ENCODE data around the gene MX1.

MX1 gene

DNA sequence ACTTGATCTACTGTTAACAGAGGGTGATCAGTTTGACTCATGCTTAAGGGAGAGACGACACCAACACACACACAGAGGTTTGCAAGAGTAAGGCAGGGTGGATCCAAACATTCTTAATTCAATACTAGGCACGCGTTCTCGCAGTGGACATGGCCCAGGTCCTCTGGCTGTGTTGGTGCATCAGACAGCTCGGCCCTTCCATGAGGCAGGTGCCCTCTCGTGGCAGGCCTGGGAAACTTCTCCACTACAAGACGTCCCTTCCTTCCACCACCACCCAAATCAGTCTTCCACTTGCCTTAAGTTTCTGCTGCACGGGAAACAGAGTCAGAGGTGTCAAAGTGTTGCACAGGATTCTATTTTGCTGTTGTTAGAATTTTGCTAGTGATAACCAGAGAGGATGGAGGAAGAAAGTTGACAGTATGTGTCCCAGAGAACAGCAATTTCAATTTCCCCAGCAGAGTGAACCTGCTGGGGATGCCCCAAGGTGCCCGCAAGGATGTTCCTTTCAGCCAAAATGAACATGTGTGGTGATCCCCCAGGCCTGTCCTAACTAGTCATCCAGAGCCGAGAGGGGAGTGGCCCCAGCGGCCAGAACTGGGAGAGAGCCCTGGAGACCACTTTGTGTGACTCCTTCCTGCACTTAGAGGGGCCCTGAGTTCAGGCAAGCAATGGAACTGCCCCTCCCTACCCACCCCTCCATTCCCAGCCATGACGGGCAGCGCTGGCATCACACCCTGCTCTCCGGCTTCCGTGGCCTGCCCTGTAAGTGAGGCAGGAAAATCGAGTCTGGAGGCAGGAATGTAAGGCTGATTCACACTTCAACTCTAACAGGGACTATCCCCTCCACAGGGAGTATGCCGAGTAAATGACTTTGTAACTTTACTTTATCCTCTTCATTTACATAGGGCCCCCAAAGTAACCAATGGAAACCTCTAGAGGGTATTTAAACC lies 34.8 kb downstream of the MX1 start:
- peak; percentile 63 for DNase-seq

- no peak for DNase-seq
These were observed 39.2 kb downstream of the MX1 start for GRCh38 chr21:41465176-41465781.

GRCh38 chr21:41466024-41466820 lies 40.2 kb downstream of the MX1 start:
- DNase-seq, result no peak

- no peak for DNase-seq
These were observed 44.0 kb downstream of the MX1 start for GRCh38 chr21:41470054-41470453.

- DNase-seq, result no peak
These were observed 46.9 kb downstream of the MX1 start for GRCh38 chr21:41472753-41473548.

- no peak for DNase-seq
These were observed 49.8 kb downstream of the MX1 start for GRCh38 chr21:41475714-41476420.

- DNase-seq, result no peak
These were observed 51.7 kb downstream of the MX1 start for GRCh38 chr21:41477641-41478318.

DNA sequence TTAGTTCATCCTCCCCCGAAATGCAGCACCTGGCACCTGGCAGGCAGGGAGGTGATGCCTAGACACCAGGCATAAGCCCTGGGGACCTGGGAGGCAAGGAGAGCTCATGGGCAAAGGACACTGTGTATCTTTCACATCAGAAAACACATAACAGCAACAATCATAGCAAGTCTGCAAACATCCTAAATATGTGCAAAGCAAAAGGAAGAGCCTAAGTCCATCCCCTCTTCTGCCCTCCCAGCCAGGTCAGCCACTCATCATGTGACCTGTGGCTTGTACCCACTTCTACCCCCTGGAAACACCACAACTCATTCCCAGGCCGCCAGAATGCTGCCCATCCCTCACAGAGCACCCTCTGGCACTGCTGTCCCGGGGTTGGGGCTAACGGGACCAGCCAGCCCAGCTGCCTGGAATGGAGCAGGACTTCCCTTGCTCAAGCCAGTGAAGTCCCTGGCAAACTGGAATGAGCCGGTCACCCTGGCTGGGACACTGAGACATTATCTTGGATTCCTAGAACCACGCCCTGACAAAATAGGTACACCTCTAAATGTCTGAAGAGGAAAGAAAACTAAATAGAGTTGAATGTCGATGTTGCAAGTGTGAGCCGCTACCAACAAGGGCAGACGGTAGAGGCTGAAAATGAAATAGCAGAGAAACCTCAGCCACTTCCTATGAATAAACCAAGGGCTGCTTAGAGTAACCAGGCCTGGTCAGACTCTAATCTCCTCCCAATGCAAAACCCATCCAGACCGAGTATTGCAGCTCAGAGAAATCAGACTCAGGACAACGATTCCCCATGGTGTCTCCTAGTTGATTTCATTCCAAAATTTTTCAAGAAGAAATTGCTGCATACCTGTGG lies 52.5 kb downstream of the MX1 start:
- DNase-seq, result no peak

DNA sequence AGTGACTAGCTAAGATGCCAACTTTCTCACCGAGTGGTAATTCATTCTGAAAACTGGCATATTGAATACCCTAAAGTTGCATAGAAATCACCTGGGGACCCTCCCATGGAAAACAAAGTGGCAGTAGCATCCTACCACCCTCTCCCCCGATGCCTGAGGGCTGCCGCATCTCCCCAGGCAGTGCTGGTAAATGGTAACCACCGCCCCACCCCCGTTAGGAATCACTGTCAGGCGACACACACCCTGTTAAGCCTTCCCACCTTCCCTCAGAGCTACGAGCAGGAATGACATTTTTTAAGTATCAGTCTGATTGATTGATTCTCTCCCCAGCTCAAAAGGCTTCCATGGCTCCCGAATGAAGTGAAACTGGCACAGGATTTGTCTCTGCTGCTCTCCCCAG lies 53.6 kb downstream of the MX1 start:
- no peak for DNase-seq

DNA sequence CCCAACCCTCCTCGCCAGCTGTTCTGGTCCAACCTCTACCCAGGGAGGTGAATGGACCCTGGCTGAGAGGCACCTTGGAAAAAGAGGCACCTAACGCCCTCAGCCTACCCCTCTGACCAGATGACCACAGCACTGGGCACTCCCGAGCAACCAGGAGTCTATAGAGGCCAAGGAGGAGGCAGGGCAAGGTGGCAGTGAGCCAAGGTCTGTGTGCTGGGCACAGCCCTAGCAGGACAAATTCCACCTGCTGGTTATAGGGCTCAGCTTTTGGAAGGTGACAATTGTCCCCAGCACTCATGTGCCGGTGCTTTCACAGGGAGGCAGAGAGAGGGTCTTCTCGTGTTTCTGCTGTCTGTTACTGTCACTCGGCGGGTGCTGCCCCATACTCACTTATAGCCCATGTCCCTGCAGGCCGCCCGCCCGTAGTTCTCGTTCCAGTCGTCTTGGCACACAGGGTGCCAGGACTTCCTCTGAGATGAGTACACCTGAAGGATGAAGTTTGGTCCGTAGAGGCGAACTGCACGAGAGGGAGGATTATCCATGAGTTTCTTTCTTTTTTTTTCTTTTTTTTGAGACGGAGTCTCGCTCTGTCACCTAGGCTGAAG lies 54.1 kb downstream of the MX1 start:
- DNase-seq, result no peak

DNA sequence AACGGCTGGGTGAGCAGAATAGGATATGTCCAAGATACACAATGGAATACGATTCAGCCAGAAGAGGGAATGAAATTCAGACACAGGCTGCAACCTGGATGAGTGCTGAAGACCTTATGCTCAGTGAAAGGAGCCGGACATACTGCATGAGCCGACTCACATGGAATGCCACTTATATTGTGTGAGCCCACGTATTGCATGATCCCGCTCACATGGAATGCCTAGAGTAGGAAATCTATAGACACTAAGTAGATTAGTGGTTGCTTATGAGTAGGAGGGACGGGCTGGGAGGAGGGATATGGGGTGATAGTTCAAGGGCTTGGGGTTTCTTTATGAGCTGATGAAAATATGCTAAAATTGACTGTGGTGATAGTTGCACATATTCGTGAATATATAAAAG lies 55.2 kb downstream of the MX1 start:
- peak; percentile 24 for DNase-seq

- DNase-seq, result no peak
These were observed 56.3 kb downstream of the MX1 start for GRCh38 chr21:41482301-41482700.

GRCh38 chr21:41482980-41483379 lies 56.9 kb downstream of the MX1 start:
- DNase-seq, result no peak

DNA sequence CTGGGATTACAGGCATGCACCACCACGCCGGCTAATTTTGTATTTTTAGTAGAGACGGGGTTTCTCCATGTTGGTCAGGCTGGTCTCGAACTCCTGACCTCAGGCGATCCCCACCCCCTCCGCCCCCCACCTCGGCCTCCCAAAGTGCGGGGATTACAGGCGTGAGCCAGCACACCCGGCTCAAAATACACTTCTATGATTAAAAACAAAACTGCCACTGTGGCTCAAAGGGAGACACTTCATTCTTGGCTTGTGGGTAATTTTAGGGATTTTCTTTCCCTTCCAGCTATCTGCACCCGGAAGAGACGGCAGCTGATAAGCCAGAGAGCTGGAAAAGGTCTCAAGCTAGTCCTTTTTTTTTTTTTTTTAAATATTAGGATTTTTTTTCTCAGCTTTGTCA lies 57.4 kb downstream of the MX1 start:
- DNase-seq, result no peak

DNA sequence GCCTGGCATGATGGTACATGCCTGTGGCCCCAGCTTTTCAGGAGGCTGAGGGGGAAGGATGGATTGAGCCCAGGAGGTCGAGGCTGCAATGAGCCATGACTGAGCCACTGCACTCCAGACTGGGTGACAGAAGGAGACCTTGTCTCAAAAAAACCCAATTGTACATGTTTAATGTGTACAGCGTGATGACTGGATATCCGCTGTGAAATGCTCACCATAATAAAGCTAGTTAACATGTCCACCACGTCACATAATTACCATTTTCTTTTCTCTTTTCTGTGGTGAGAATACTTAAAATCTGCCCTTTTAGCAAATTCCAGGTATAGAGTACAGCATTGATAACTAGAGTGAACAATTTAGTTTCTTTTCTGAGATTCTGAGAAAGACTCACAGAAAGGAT lies 57.9 kb downstream of the MX1 start:
- no peak for DNase-seq

- DNase-seq, result no peak
These were observed 61.0 kb downstream of the MX1 start for GRCh38 chr21:41487082-41487481.

DNA sequence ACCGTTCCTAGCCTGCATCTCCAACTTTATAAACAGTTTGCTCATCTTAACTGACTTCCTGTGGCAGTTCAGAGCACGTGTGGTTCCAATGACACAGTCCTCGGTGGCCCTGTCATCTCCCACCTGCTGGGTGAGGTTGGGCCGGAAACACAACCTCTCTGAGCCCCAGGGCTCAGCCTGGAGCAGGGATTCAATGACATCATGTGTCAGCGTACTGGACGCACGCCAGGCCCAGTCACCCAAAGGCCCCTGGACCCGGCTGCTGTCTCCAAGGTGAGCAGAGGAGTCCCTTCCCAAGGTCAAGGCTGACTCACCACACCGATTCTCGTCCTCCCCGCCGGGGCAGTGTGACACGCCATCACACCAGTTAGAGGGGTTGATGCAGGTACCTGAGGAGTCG lies 62.0 kb downstream of the MX1 start:
- DNase-seq, result no peak

DNA sequence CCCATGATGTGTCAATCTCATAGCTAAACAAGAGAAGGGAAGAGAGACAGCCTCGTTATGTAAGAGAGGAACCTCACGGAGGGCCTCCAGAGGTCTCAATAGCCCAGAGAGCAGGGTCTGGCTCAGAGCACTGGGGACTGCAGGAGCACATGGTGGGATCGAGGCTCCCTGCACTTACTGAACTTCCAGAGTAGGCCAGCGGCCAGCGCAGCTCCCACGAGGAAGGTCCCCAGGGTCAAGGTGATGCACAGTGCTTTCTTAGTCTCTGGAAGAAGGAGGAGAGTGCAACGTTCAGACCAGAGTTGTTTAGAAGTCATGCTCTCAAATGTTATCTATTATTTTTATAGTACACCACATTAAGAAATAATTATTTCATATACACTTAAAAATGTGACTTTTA lies 63.3 kb downstream of the MX1 start:
- DNase-seq, result no peak

- DNase-seq, result no peak
These were observed 64.3 kb downstream of the MX1 start for GRCh38 chr21:41490330-41490729.

DNA sequence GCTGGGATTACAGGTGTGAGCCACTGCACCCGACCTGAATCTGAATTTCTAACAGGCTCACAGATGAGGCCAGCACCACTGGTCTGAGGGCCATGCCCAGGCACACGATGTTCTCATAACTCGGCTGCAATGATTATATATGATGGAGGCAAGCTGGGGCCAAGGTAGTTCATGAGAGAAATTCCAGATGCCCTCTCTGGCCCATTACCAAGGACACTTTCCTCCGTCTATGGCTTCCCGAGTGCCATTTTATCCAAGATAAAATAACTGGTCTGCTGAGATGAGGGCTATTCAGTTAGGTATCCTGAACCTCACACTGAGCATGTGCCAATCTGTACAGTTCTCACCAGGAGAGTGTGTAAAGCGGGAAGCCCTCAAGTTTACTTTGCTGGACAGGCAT lies 65.4 kb downstream of the MX1 start:
- no peak for DNase-seq
